GM18517 (cell line): ENCODE data around the gene FKBP5.
"Not testable (repeated sequence)": the region's sequence is repeated elsewhere in the genome, so short reads cannot be mapped to it uniquely, and the experiment has no call there.

Experiments used
- ATAC-seq: cut with Tn5 transposase; IDR thresholded peaks from one replicate; pipeline ENCODE4 v1.9.1; 2021; ENCODE audit warnings: mild to moderate bottlenecking, moderate library complexity; ENCODE audit not compliant: unreplicated experiment

The FKBP5 gene

DNA sequence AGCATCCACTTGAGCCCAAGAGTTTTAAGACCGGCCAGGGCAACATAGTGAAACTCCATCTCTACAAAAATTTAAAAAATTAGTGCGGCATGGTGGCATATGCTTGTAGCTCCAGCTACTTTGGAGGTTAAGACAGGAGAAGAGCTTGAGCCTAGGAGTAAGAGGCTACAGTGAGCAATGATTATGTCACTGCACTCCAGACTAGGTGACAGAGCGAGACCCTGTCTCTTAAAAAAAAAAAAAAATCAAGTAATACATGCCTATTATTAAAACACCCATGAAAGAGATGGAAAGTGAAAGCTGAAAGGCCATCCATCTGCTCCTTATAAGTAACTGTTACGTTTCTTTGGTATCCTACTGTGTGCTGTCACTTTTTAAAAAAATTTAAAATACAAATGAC, 66.4 kb downstream of the FKBP5 start:
- ATAC-seq, result no peak

DNA sequence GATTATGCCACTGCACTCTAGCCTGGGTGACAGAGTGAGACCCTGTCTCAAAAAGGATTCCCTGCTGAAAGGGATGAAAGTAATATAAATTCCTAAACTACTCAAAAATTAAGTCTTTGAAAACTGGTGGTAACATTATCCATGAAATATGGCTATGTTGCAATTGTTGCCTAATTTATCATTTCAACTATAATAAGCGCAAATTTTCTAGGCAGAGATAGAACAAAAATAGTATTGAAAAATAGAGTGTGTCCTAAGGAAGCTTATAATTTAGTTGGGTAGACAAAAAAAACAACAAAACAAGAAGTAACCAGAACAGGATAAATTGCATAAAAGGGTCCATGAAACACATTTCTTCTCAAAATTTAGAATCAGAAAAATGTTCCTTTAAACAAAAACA, 68.0 kb downstream of the FKBP5 start:
- no peak for ATAC-seq

DNA sequence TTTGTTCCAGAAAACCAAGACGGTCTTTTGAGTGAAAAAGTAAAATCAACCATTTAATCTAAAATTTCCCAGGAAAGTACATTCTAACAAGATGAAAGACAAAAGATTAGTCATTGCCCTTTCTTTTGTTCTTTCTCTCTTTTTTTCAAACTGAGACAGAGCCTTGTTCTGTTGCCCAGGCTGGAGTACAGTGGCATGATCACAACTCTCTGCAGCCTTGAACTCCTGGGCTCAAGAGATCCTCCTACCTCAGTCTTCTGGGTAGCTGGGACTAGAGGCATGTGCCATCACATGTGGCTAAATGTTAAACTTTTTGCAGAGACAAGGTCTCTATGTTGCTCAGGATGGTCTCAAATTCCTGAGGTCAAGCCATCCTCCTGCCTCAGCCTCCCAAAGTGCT, 75.0 kb downstream of the FKBP5 start:
- no peak for ATAC-seq

DNA sequence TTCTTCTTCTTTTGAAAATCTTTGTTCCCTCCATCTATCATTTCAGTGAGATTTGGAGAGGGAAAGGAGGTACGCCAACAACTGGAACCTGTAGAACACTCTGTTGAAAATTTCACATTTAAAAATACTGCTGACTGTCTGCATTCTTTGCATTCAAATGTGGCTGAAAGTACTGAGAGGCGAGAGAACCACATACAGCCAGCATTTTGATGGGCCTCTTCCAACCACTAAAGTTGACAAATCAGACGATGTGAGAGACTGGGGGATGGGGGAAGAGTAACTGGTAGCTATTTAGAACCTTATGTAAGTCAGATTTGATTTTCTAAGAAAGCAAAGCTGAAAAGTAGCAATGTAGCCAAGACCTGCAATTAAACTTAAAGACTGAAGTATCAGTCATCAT, 77.5 kb downstream of the FKBP5 start:
- no peak for ATAC-seq

DNA sequence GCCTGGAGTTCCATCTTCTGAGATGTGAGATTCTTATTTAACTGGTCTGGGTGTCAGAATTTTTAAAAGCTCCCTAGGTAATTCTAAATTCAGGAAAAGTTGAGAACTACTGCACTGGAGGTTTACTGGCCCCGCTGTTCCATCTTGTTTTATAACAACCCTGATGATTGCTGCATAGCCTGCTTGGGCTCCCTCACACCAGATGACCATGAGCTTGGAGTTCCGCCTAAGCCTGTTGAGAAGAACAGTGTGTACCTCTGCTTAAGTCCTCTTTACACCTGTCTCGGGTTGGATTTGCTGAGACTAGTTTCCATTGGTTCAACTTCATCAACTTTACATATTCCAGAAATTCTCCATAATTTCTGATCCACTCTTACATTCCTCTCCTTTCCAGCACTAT, 77.9 kb downstream of the FKBP5 start:
- no peak for ATAC-seq

DNA sequence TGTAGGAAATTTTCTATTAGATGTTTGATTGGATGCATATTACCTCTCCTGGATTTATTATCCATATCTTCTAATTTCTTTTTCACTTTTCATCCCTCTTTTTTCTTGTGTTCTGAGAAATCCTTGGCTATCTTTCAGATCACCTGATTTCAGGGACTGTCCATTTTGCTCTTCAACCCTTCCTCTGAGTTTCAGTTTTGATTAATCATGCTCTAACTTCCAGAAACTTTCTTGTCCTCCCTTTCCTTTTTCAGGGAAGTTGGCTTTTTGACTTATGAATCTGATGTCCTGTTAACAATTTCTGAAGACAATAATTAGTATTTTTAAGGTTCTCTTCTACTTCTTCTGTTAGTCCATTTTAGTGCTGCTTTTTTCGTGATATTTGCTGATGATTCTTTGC, 79.1 kb downstream of the FKBP5 start:
- ATAC-seq, result no peak

DNA sequence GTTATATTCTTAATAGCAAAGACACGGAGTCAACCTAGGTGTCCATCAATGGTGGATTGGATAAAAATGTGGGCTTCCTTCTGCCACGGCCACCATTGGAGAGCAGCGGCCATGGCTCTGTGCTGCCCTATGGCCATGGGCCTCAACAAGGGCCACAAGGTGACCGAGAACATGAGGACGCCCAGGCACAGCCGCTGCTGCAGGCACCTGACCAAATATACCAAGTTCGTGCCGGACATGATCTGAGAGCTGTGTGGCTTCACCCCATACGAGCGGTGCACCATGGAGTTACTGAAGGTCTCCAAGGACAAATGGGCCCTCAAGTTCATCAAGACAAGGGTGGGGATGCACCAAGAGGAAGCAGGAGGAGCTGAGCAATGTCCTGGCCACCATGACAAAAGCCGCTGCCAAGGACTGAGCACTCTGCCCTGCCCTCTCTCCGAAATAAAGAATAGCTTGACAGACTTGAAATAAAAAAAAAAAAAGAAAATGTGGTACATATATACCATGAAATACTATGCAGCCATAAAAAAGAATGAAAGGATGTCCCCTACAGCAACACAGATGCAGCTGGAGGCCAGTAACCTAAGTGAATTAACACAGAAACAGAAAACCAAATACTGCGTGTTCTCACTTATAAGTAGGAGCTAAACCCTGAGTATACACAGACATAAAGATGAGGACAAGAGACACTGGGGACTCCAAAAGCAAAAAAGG, 81.0 kb downstream of the FKBP5 start:
- ATAC-seq, result no peak

DNA sequence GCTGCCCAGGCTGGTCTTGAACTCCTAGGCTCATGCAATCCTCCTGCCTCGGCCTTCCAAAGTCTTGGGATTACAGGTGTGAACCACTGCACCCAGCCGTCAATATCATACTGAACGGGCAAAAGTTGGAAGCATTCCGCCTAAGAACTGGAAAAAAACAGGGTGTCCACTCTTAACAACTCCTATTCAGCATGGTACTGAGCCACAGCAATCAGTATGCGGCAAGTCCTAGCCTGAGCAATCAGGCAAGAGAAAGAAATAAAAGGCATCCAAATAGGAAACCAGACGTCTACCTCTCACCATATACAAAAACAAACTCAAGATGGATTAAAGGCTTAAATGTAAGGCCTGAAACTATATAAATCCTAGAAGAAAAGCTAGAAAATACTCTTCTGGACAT, 83.1 kb downstream of the FKBP5 start:
- ATAC-seq, result no peak

DNA sequence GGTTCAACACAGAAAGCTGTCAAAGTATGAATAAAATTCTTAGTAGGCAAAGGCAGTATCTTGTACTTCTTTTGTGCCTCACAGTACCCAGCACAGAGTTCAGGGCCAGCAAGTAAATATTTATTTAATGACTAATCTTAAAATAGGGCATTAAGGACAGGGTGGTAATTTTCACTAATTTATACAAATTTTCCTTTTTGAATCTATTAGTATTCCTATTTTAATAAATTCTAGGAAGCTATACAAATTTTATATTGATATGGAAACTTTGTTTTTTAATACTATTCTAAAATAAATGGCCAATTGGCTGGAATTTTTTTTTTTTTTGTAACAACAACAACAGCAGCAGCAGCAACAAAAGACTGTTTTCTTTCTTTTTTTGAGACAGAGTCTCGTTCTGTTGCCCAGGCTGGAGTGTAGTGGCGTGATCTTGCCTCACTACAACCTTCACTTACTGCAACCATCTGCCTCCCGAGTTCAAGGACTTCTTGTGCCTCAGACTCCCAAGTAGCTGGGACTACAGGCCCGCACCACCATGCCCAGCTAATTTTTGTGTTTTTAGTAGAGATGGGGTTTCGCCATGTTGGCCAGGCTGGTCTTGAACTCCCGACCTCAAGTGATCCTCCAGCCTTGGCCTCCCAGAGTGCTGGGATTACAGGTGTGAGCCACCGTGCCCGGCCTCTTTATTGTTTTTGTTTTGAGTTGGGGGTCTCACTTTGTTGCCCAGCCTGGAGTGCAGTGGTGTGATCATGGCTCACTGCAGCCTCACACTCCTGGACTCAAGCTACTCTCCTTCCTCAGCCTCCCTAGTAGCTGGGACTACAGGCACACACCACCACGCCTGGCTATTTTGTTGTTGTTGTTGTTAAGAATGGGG, 85.2 kb downstream of the FKBP5 start:
- ATAC-seq, result no peak

DNA sequence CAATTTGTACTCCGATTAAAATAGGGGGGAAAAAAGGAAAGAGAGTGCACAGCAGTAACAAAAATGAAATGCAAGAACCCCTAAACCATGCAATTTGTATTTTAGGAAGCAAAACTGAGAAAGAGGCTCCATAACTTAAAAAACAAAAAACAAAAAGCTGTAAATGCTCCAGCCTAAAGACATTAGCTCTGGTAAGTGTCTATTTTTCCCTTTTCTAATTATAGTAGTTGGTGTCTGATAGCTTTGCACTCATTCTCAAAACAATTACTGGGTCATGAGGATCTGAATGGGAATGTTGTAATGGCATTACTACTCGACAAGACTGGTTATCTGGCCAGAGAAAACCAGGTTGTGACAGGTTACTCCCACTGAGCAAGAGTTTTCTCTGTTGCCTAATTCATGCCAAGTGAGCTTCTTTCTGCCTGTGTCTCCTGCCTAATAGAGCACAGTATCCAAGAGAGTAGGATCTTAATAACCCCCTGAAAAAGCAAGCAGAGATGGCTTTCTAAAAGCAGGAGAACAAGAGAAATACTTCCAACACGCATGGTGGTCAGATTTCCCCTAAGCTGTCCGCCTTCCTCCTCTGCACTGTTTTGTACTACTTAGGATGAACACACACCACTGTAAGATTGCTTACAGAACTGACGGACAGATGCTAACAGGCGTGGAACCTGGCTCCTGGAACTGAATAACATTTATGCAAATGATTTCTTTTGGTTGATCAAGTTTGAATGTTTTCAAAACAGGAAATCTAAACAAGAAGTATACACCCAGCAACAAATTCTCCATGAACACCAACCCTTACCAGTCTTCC, 86.4 kb downstream of the FKBP5 start:
- ATAC-seq, result no peak

DNA sequence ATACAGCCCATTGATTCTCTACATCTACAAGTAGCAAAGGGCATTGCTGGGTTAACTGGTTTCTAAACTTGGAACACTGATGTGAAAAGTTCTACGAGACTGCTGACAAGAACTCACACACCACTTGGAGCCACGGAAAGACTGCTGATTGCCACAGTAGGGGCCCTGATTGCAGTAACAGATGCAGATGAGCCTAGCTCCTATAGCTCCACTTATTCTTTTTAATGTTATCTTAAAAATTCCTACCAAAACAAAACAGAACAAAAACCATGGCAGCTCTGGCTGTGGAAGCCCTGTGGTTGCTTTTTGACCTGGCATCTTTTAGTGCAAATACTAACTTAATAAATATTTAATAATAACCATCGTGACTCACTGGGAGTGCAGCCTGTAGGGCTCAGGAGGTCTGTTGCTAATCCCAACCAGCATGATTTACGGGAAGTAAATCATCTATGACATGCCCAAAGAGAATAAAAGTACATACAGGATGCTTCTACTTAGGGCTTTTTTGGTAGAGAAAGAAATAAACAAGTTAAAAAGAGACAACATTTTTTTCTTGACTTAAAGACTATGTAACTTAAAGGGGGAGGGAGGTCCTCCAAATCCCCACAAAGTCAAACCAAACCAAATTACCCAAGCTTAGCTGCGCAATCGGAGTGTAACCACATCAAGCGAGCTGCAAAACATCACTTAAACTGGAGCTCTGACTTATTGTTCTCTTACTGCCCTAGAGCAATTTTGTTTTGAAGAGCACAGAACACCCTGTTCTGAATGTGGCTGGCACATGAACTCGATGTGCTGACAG, 87.2 kb downstream of the FKBP5 start:
- ATAC-seq, result no peak

DNA sequence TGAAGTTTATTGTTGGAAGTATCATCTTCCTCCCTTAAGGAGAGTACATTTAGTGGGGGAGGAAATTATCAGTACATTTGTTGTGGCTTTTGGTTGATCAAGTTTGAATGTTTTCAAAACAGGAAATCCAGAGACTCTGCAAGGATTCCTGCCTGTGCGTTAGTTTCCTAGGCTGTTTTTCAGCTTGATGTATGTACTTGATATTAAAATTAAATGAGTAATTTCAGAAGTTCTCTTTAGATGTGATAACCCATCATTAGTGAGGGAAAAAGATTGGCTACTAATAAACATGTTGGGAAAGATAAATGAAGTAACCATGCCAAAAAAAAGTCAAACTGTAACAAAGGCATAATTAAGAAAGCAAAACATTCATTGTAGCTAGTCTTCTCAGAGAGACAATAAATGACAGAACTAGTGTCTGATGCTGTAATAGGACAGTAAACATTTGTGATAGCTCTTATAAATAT, 88.0 kb downstream of the FKBP5 start:
- no peak for ATAC-seq

DNA sequence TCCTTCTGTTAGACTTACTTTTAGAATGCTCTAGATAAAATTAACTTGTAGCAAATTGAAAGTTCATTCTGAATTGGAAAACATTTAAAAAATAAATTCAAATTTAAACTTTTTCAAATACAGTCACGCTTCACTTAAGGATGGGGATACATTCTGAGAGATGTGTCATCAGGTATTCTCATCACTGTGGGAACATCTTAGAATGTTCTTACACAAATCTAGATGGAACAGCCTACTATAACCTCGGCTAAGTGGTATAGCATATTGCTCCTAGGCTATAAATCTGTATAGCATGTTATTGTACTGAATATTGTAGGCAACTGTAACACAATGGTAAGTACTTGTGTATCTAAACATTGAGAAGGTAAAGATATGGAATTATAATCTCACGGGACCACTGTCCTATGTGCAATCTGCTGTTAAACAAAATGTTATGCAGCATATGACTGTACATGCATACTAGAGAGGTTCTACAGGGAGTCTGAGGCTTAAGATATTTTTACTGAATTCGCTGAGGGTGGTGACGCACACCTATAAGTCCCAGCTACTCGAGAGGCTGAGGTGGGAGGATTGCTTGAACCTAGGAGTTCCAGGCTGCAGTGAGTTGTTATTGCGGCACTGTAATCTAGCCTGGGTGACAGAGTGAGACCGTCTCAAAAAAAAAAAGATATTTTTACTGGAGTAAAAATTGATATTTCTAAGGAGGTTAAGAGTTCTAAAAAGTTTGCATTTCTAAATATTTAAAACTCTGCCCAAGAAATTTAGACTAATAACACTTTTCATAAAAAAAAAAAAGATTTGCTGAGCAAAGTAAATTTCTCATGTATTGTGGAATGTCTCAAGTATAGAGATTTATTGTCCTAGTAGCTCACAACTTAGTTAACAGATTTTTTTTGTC, 88.7 kb downstream of the FKBP5 start:
- no peak for ATAC-seq

DNA sequence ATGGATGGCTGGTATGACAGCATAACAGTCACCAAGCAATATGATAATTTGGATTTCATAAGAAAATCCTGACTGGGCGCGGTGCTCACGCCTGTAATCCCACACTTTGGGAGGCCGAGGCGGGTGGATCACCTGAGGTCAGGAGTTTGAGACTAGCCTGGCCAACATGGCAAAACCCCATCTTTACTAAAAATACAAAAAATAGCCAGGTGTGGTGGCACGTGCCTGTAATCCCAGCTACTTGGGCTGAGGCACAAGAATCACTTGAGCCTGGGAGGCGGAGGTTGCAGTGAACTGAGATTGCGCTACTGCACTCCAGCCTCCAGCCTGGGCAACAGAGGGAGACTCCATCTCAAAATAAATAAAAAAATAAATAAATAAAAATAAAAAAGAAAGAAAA, 90.1 kb downstream of the FKBP5 start:
- not testable (repeated sequence) for ATAC-seq

DNA sequence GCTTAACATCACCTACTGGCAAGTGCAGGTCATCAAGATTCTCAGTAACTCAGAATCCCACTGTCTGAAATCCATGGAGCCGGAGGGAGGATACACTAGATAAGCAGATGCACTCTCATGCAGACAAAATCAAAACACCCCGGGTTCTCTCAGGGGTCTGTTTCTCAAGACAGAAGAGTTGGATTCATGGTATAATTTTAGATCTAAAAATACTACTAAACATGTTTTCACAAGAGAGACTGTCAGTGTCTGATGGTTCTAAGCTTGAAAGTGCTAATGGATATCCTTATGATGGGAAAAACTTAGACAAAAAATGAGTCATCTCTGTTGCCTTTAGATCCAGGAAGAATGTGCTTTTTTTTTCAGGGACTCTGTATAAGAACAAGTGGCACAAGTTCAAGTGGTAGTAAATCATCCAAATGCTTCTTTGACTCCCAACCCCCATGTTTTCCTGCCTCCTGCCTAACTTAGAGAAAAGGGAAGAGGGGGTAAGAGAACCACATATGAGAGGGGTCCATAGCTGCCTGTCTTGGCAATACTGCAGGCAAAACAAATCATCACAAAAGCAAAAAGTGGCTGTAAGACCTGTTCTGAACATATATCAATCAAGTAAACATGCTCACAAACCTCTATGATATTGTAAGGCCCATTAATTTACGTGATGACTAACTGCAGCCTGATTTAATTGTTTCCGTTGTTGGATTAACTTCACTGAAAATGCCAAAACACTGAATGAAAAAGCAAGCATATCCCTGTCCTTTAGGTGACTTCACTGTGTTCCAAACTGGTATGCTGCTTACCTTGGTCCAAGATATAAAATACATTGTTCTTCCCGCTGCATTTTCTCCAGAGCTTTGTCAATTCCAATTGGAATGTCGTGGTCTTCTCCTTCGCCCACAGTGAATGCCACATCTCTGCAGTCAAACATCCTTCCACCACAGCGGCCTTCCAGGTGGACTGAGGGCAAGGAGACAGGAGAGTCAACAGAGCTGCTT, 92.0 kb downstream of the FKBP5 start:
- no peak for ATAC-seq

DNA sequence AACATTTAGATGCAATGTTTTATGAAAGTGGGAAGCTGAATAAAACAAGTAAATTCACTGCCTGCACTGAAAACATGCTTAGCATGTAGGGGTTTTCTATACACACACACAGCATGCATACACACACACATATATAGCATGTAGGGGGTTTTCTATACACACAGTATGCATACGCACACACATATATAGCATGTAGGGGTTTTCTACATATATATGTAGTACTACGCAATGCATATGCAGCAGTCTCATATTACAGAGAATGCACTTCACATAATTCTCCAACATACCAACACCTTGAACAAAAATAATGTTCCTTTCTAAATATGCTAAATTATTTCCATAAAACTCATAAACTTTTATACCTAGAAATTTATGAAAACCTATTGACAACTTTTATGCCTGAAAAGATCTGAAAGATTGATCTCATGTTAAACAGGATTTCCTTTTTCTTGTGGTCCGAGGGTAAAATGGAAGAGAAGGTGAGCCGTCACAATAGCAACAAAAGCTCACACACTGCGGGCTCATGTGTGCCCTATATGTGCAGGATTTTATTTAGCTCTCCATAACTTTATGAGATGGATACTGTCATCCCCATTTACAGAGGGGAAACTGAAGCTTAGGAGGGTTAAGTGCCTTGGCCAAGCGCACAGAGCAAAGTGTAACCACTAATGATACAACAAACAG, 94.1 kb downstream of the FKBP5 start:
- no peak for ATAC-seq

DNA sequence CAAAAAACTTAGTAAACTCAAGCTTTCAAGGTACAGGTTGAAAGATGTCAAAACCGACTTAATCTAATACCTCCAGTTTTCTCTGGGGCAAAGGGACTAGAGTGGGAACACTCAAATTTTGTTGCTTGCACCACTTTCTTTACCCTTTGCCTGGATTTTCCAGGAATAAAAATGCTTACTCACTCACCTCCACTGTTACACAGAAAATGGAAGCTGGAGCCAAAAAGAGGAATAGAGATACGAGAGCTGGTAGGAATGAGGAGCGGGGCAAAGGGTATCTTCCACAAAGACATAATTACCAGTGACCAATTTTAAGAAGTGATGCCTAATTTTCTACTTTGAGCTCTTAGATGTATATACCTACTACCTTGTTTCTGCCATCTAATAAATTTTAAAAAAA, 96.5 kb downstream of the FKBP5 start:
- ATAC-seq, result no peak

DNA sequence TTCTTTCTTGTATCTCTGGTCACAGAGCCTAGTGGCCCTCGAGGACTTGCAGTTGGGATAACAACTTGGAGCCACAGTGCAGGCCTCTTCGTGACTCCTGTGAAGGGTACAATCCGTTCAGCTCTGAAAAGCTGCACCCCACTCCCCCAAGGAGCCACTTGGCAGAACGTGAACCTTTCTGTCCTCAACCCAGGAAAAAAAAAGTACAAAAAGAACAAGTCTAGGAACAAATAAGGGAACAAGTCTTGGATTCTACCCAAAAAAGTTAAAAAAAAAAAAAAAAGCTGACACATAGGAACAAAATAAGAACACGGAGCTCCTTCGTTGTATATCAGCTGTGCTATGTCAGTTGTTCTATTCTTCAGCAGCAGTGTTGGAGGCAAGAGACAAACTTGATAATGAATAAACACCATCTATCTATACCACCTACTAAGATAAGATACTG, 98.1 kb downstream of the FKBP5 start:
- ATAC-seq, result no peak
